HL-60 (cell line): ENCODE data around the gene ACSF3.

ENCODE experiments used
- DNase-seq, 2 experiments: peaks; one replicate each; pipeline ENCODE4 v3.0.0-alpha.2; 2010 to 2020; ENCODE audit warnings: low read depth in 1 of 2, low spot score in 1 of 2
- H3K27ac ChIP-seq: fragments of 250-450 bp; sonication (Bioruptor Pico); replicated peaks from 2 replicates; pipeline ENCODE4 v1.5.1; 2020; ENCODE audit warnings: mild to moderate bottlenecking, moderate library complexity
- H3K27me3 ChIP-seq: fragments of 250-450 bp; sonication (Bioruptor Pico); 2 replicates; pipeline ENCODE4 v1.5.1; 2021; ENCODE audit warnings: mild to moderate bottlenecking, moderate library complexity; ENCODE audit not compliant: insufficient read depth, poor library complexity, severe bottlenecking
- H3K4me3 ChIP-seq: replicated peaks from 2 replicates; pipeline ENCODE4 v1.5.1; 2011; ENCODE audit warnings: mild to moderate bottlenecking, control low read depth, low read length; ENCODE audit not compliant: insufficient read depth
- CTCF ChIP-seq: IDR thresholded peaks from one replicate; pipeline ENCODE4 v1.5.1; 2011; ENCODE audit warnings: low read length, control low read depth, inconsistent platforms; ENCODE audit not compliant: insufficient read depth
- GABPA ChIP-seq: IDR thresholded peaks from 2 replicates; pipeline ENCODE4 v1.6.1; 2012; ENCODE audit warnings: low read depth
- POLR2AphosphoS5 ChIP-seq: IDR thresholded peaks from 2 replicates; pipeline ENCODE4 v1.6.1; 2012; ENCODE audit warnings: low read depth
- REST ChIP-seq: IDR thresholded peaks from 2 replicates; pipeline ENCODE4 v1.6.1; 2012; ENCODE audit warnings: low read depth; ENCODE audit not compliant: insufficient replicate concordance
- SPI1 ChIP-seq: IDR thresholded peaks from 2 replicates; pipeline ENCODE4 v1.6.1; 2012; ENCODE audit warnings: low read depth, mild to moderate bottlenecking, borderline replicate concordance

ACSF3 gene

GRCh38 chr16:89155184-89155679, 61.6 kb downstream of the ACSF3 start:
- DNase-seq = no peak
- Histone ChIP-seq H3K27me3 (no peaks in the 10 kb centered on the region), H3K4me3 (no peak overlapping the region), H3K27ac (no peak overlapping the region)
- TF ChIP-seq POLR2AphosphoS5 = no peak; the same call in none of the 2 replicates
- no peak for TF ChIP-seq GABPA
- TF ChIP-seq REST = no peak
- no peak for TF ChIP-seq CTCF
- no peak for TF ChIP-seq SPI1

- Histone ChIP-seq H3K4me3 (no peak overlapping the region), H3K27me3 (no peaks in the 10 kb centered on the region)
- DNase-seq = no peak
Measured at GRCh38 chr16:89155851-89156739, 62.4 kb downstream of the ACSF3 start.

More at GRCh38 chr16:89155851-89156739, 62.4 kb downstream of the ACSF3 start:
- no peak overlapping the region for H3K27ac ChIP-seq
- TF ChIP-seq REST (no peak), CTCF (no peak), GABPA (no peak), SPI1 (no peak), POLR2AphosphoS5 (no peak; the same call in 1 of the 2 replicates)
